GM10248 (cell line): ENCODE data around the gene ANXA8L1.
"Not testable (repeated sequence)": the region's sequence is repeated elsewhere in the genome, so short reads cannot be mapped to it uniquely, and the experiment has no call there.

ENCODE experiments used
- CTCF ChIA-PET: fragments of 300-600 bp; sonication (Branson Sonifier 250); formaldehyde crosslinking; extraction: SDS; loops from one replicate; lab custom pipeline; 2021; ENCODE audit warnings: antibody characterized with exemption; lab: Yijun Ruan, JAX
- POLR2A ChIA-PET: fragments of 350-650 bp; sonication (Branson Sonifier 250); formaldehyde crosslinking; extraction: SDS; loops from one replicate; lab custom pipeline; 2020; ENCODE audit warnings: antibody characterized with exemption; lab: Yijun Ruan, JAX
- DNase-seq: peaks from one replicate; pipeline ENCODE4 v3.0.0; 2012; ENCODE audit errors: extremely low spot score

Gene ANXA8L1

DNA sequence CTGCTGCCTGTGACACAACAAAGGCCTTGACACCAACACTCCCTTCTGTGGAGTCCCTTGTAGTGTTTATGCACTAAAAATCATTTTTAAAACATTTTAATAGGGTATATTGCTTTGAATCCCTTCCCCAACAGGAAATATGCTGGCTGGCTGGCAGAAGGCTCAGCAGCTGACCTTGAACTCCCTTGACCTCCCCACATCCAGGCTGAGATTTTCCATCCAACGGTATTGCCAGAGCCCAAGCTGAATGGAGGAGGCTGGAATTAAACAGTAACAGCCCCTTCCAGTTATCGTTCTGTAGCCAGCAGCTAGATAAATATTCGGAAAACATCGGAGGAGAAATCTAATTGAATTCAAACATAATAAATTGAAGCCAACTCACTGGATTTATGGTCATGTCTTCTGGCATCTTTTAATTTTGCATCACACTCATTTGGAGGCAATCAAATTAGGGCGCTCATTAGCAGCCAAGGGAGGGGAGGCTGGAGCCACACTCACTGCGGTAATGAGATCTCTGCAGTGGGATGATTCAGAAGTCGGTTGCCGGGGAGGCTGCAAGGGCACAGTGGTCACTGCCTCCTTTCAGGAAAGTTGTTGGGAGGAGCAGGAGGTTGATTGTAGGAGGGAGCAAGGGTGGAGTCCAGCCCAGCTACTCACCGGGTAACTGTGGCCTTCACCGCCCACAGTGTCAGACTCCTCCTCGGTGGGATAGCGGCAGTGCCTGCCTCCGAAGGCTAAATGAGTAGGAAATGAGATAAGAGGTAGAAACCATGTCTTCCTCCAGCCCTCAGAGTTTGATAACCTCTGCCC lies 44.2 kb downstream of the ANXA8L1 start:
- DNase-seq, CTCF ChIA-PET, POLR2A ChIA-PET: not testable (repeated sequence)

DNA sequence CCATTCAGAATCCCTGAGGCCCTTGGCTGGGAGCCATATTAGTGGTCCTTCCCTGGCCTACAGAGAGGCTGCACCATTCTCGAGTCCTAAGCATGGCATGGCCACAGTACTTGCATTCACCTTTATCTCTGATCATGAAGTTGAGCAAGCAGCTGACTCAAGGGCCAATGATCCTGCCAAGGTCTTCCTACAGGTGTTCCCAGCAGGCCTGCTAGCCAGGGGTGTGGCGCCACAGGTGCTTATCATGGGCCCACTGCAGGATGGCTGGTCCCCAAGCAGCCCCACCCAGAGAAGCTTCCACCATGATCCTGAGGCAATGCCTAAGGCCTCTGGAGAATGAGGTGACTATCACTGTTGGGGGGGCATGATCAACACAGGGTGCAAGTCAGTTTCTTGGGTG lies 48.0 kb downstream of the ANXA8L1 start:
- POLR2A ChIA-PET, DNase-seq, CTCF ChIA-PET: not testable (repeated sequence)

DNA sequence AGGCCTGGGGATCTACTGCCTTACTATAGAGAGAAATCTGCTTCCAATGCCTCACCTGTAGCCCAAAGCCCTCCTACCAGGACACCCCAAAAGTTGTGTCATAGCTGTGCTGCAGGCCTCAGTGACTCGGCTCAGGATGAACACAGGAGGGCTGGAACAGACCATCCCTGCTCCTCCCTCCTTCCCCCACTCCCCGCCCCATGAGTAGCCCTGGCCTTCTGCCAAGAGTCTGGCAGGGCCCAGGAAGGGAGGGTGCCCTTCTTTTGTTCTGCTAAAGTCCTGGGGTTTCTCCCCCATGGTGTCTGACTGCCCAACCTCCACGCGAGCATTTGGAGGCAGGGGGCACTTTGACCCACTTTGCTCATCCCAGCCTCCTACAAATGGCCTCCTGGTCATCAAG lies 65.4 kb downstream of the ANXA8L1 start:
- POLR2A ChIA-PET, CTCF ChIA-PET, DNase-seq: not testable (repeated sequence)
